ENCODE measurements around the gene PHPT1. TPM values are rescaled to one million over a fixed set of nuclear protein-coding genes. Genes with fewer than 3 reads are reported as not detected.
"Not testable (repeated sequence)": the region's sequence is repeated elsewhere in the genome, so short reads cannot be mapped to it uniquely, and the experiment has no call there.

PHPT1 gene
- total RNA-seq, 2 experiments from 2014 or later = 13.6 to 17.8 TPM

DNA sequence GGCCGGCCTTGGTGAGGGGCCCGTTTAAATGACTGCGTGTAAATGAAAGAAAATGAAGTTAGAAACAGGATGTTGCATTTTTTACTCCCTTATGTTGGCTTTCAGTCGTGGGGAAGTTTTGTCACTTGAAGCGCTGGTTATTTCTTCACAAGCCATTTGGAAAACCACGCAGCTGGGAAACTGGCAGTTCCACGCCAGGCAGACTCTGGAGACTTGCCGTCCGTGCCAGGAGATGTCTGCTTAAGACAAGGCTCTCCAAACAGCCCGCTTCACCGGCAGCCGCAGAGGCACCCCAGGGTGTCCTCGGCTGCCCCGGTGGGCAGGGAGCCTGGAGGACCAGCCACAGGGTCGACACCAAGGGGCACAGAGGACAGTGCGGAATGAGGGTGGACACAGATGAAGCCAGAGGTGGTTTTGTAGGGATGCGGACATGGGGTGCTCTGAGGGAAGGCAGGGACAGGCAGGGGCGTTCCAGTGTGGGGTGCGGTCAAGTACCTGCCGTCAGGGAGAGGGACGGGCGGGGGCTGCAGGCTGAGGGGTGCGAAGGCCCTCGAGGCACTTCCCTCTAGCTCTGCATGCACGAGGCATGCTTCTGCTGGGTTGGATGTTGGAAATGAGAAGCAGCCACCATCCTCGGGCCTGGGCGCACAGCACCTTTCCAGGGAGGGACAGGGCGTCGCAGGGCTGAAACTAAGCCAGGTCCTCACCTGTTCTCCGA lies 18.0 kb upstream of the PHPT1 start:
- H3K9me3 Mint-ChIP-seq = no peaks in the 10 kb centered on the region
- TF ChIP-seq, protein P1, sequence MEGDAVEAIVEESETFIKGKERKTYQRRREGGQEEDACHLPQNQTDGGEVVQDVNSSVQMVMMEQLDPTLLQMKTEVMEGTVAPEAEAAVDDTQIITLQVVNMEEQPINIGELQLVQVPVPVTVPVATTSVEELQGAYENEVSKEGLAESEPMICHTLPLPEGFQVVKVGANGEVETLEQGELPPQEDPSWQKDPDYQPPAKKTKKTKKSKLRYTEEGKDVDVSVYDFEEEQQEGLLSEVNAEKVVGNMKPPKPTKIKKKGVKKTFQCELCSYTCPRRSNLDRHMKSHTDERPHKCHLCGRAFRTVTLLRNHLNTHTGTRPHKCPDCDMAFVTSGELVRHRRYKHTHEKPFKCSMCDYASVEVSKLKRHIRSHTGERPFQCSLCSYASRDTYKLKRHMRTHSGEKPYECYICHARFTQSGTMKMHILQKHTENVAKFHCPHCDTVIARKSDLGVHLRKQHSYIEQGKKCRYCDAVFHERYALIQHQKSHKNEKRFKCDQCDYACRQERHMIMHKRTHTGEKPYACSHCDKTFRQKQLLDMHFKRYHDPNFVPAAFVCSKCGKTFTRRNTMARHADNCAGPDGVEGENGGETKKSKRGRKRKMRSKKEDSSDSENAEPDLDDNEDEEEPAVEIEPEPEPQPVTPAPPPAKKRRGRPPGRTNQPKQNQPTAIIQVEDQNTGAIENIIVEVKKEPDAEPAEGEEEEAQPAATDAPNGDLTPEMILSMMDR (IDR thresholded peaks at IDR 0.05) = no peak

DNA sequence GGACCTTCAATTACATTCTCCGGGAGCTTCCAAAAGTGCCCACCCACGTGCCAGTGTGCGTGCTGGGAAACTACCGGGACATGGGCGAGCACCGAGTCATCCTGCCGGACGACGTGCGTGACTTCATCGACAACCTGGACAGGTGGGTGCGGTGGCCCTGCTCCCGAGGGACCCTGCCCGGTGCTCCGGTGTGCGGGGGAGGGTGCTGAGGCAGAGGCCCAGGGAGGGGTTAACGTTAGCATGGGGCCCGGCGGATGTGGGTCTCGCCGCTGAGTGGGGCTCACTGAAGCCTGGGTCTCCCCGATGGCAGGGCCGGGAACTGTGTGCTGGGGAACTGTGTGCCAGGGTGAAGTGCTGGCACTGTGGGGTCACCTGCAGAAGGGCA lies 17.5 kb upstream of the PHPT1 start:
- CTCF ChIA-PET = no interaction called here

More for the DNA sequence above, 18.0 kb upstream of the PHPT1 start:
- intact Hi-C loops (cut with DNase I, micrococcal nuclease) = no loop called here
- ATAC-seq (ENCODE audit: poor library complexity) = no peak
- H3K4me1 ChIP-seq (ENCODE audit: insufficient read depth, low read length) = no peaks in the 10 kb centered on the region
- no peaks in the 10 kb centered on the region for H3K9me3 ChIP-seq (ENCODE audit: control insufficient read depth in 1 of 2, insufficient read depth in 1 of 2, low read length in 2 of 2)
- Mint-ChIP-seq H3K4me1 (ENCODE audit: low read depth) (no peaks in the 10 kb centered on the region), H3K27ac (no peak overlapping the region), H3K27me3 (no peaks in the 10 kb centered on the region), H3K4me3 (no peak overlapping the region), H3K36me3 (ENCODE audit: low read depth) (peaks cover 32% of the 10 kb centered on the region)
- no peak overlapping the region for H3K4me3 ChIP-seq (ENCODE audit: low read length)
- H3K36me3 ChIP-seq (ENCODE audit: insufficient read depth, low read length) = peaks cover 43% of the 10 kb centered on the region
- DNase-seq = no peak
- ChIA-PET CTCF (no interaction called here), POLR2A (no interaction called here)
- no peak overlapping the region for H3K27ac ChIP-seq (ENCODE audit: low read depth in 1 of 2, low read length in 2 of 2)
- no peaks in the 10 kb centered on the region for H3K27me3 ChIP-seq (ENCODE audit: control insufficient read depth in 1 of 2, insufficient read depth in 2 of 2, low read length in 2 of 2)

DNA sequence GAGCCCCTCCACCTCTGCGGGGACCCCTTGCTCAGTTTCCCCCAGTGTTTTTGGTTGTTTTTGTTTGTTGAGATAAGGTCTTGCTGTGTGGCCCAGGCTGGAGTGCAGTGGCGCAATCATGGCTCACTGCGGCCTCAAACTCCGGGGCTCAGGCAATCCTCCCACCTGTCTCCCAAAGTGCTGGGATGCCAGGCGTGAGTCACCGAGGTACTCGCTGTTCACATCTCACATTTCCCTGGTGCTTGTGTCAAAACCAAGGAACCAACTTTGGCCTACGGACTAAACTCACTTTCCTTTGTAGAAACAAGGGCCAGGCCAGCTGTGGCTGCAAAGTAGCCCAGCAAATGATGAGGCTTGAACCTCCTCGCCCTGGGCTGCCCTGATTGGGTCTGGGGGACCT lies 16.6 kb upstream of the PHPT1 start:
- POLR2A ChIA-PET = no interaction called here
- no peaks in the 10 kb centered on the region for H3K27me3 ChIP-seq (ENCODE audit: control insufficient read depth in 1 of 2, insufficient read depth in 2 of 2, low read length in 2 of 2)
- peaks cover 32% of the 10 kb centered on the region for H3K36me3 Mint-ChIP-seq (ENCODE audit: low read depth)
- no peaks in the 10 kb centered on the region for H3K27me3 Mint-ChIP-seq
- DNase-seq (no peak), ATAC-seq (ENCODE audit: poor library complexity) (no peak)
- no peaks in the 10 kb centered on the region for H3K4me1 Mint-ChIP-seq (ENCODE audit: low read depth)
- H3K4me3 ChIP-seq (ENCODE audit: low read length) = no peak overlapping the region
- no peaks in the 10 kb centered on the region for H3K9me3 Mint-ChIP-seq
- TF ChIP-seq, protein P1 (IDR thresholded peaks at IDR 0.05) = no peak
- H3K27ac Mint-ChIP-seq = no peak overlapping the region
- no peaks in the 10 kb centered on the region for H3K9me3 ChIP-seq (ENCODE audit: control insufficient read depth in 1 of 2, insufficient read depth in 1 of 2, low read length in 2 of 2)
- no peak overlapping the region for H3K4me3 Mint-ChIP-seq
- CTCF ChIA-PET = no interaction called here
- no peaks in the 10 kb centered on the region for H3K4me1 ChIP-seq (ENCODE audit: insufficient read depth, low read length)
- intact Hi-C loops (cut with DNase I, micrococcal nuclease) = no loop called here
- peaks cover 36% of the 10 kb centered on the region for H3K36me3 ChIP-seq (ENCODE audit: insufficient read depth, low read length)
- no peak overlapping the region for H3K27ac ChIP-seq (ENCODE audit: low read depth in 1 of 2, low read length in 2 of 2)

More for the DNA sequence above, 17.5 kb upstream of the PHPT1 start:
- Histone ChIP-seq H3K27ac (ENCODE audit: low read depth in 1 of 2, low read length in 2 of 2) (no peak overlapping the region), H3K9me3 (ENCODE audit: control insufficient read depth in 1 of 2, insufficient read depth in 1 of 2, low read length in 2 of 2) (no peaks in the 10 kb centered on the region), H3K4me3 (ENCODE audit: low read length) (no peak overlapping the region), H3K27me3 (ENCODE audit: control insufficient read depth in 1 of 2, insufficient read depth in 2 of 2, low read length in 2 of 2) (no peaks in the 10 kb centered on the region), H3K4me1 (ENCODE audit: insufficient read depth, low read length) (no peaks in the 10 kb centered on the region), H3K36me3 (ENCODE audit: insufficient read depth, low read length) (peaks cover 40% of the 10 kb centered on the region)
- DNase-seq (peak in 1 of 14 experiments; percentile 21), ATAC-seq (ENCODE audit: poor library complexity) (no peak)
- Mint-ChIP-seq H3K4me1 (ENCODE audit: low read depth) (no peaks in the 10 kb centered on the region), H3K27ac (no peak overlapping the region), H3K9me3 (no peaks in the 10 kb centered on the region), H3K4me3 (no peak overlapping the region), H3K27me3 (no peaks in the 10 kb centered on the region), H3K36me3 (ENCODE audit: low read depth) (peaks cover 32% of the 10 kb centered on the region)
- intact Hi-C loops (cut with DNase I, micrococcal nuclease) = no loop called here
- TF ChIP-seq, protein P1 (IDR thresholded peaks at IDR 0.05) = no peak
- POLR2A ChIA-PET = no interaction called here

DNA sequence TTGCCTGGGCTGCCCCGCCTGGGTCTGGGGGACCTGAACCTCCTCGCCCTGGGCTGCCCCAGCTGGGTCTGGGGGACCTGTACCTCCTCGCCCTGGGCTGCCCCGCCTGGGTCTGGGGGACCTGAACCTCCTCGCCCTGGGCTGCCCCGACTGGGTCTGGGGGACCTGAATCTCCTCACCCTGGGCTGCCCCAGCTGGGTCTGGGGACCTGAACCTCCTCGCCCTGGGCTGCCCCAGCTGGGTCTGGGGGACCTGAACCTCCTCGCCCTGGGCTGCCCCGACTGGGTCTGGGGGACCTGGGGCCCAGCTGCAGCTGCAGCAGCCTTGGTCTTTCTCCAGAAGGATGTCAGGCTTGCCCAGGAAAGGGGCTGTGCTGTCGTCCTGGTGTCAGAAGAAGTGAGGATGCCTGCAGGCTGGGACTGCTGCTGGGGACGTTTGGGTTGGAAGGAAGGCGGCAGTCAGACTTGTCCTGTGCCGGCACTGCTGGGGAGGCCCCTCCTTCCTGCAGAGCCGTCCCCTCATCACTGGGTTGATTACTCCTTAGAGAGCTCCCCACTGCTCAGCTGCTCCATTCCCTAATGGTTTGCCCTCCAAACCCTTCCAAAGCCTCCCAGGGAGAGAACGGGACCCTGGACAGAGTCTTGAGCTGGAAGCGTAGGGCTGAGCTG lies 15.7 kb upstream of the PHPT1 start:
- H3K9me3 Mint-ChIP-seq; H3K27me3 ChIP-seq (ENCODE audit: control insufficient read depth in 1 of 2, insufficient read depth in 2 of 2, low read length in 2 of 2); ATAC-seq (ENCODE audit: poor library complexity); H3K4me1 ChIP-seq (ENCODE audit: insufficient read depth, low read length); DNase-seq; POLR2A ChIA-PET; H3K27ac ChIP-seq (ENCODE audit: low read depth in 1 of 2, low read length in 2 of 2); H3K9me3 ChIP-seq (ENCODE audit: control insufficient read depth in 1 of 2, insufficient read depth in 1 of 2, low read length in 2 of 2); H3K4me3 Mint-ChIP-seq; H3K4me3 ChIP-seq (ENCODE audit: low read length); intact Hi-C loops (cut with DNase I, micrococcal nuclease); H3K27ac Mint-ChIP-seq; CTCF ChIA-PET; H3K4me1 Mint-ChIP-seq (ENCODE audit: low read depth); H3K27me3 Mint-ChIP-seq: not testable (repeated sequence)
- H3K36me3 Mint-ChIP-seq (ENCODE audit: low read depth) = peaks cover 32% of the 10 kb centered on the region
- H3K36me3 ChIP-seq (ENCODE audit: insufficient read depth, low read length) = peaks cover 37% of the 10 kb centered on the region

Data from CD4-positive, alpha-beta T cell (primary cell).